Measurements from ENCODE around the gene LBH.

DNA sequence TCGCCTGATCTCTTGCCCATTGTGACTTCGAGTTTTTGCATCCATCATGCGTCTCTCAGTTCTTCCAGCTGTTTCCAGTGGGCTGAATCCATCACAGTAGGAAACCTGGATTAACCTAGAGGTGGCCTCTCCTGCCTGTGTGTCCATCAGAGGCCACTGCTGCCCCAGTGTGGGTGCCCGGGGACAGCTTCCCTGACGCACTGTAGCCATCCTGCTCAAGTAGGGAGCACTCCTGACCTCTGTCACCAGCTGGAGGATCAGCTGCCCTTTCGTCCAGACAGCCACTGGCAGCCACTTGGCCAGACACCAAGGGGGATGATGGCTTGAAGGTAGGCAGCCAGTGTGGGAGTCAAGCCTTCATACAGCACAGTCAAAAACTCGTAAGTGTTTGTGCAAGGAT is 36.9 kb upstream of the LBH start:
- TF ChIP-seq, protein P1, sequence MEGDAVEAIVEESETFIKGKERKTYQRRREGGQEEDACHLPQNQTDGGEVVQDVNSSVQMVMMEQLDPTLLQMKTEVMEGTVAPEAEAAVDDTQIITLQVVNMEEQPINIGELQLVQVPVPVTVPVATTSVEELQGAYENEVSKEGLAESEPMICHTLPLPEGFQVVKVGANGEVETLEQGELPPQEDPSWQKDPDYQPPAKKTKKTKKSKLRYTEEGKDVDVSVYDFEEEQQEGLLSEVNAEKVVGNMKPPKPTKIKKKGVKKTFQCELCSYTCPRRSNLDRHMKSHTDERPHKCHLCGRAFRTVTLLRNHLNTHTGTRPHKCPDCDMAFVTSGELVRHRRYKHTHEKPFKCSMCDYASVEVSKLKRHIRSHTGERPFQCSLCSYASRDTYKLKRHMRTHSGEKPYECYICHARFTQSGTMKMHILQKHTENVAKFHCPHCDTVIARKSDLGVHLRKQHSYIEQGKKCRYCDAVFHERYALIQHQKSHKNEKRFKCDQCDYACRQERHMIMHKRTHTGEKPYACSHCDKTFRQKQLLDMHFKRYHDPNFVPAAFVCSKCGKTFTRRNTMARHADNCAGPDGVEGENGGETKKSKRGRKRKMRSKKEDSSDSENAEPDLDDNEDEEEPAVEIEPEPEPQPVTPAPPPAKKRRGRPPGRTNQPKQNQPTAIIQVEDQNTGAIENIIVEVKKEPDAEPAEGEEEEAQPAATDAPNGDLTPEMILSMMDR (IDR thresholded peaks at IDR 0.05; ENCODE audit: borderline replicate concordance, extremely low read depth, low read length, poor library complexity, severe bottlenecking) = no peak
- TF ChIP-seq EZH2 (IDR thresholded peaks at IDR 0.05; ENCODE audit: borderline replicate concordance, low read depth, low read length, severe bottlenecking) = no peak
